Non-pigmented ciliary epithelial cell (primary cell): ENCODE results near the gene METRN.

ENCODE experiments used
- DNase-seq: peaks from one replicate; pipeline ENCODE4 v3.0.0-alpha.2; 2010; ENCODE audit warnings: low read depth

Gene METRN

GRCh38 chr16:760065-760464 lies 45.1 kb downstream of the METRN start:
- DNase-seq = no peak

GRCh38 chr16:760545-761343 lies 45.8 kb downstream of the METRN start, which contains the start of gene MSLN:
TSS of gene MSLN (plus strand) at chr16:760734. CDS start at chr16:762681, 1,947 bp downstream.
- no peak for DNase-seq

GRCh38 chr16:761625-762513 lies 47.0 kb downstream of the METRN start:
- no peak for DNase-seq

GRCh38 chr16:762595-763268 lies 47.8 kb downstream of the METRN start:
- DNase-seq = no peak

GRCh38 chr16:763369-764183 lies 48.7 kb downstream of the METRN start:
- no peak for DNase-seq

- DNase-seq = no peak
These were observed 49.3 kb downstream of the METRN start for GRCh38 chr16:764184-764750.

- no peak for DNase-seq
These were observed 50.0 kb downstream of the METRN start for GRCh38 chr16:764848-765487.

- DNase-seq = no peak
These were observed 50.6 kb downstream of the METRN start for GRCh38 chr16:765488-765865.

GRCh38 chr16:766008-766819 lies 51.3 kb downstream of the METRN start:
- DNase-seq = no peak

- DNase-seq = no peak
These were observed 52.1 kb downstream of the METRN start for GRCh38 chr16:766820-767640.

- DNase-seq = no peak
These were observed 52.9 kb downstream of the METRN start for GRCh38 chr16:767743-768235.

GRCh38 chr16:768428-768827 lies 53.5 kb downstream of the METRN start:
- no peak for DNase-seq
